Measurements from ENCODE around the gene MCU.

MCU gene

GRCh38 chr10:72924351-72924750 lies 232.4 kb downstream of the MCU start:
- H2BK12ac ChIP-seq (ENCODE audit: low read length in 2 of 2), result no peak overlapping the region
- no peak overlapping the region for H2BK15ac ChIP-seq (ENCODE audit: low read depth, poor library complexity, severe bottlenecking)
- H3K9me3 ChIP-seq (ENCODE audit: control insufficient read depth, low read length), result peaks cover 29% of the 10 kb centered on the region
- H4K91ac ChIP-seq (ENCODE audit: low read length), result no peak overlapping the region
- DNase-seq, result no peak
- no peak overlapping the region for H2BK5ac ChIP-seq (ENCODE audit: low read depth, low read length, poor library complexity, severe bottlenecking)
- peaks cover 0 to 3% of the 10 kb centered on the region in 2 experiments for H3K36me3 ChIP-seq (ENCODE audit: control insufficient read depth in 1 of 2, insufficient read depth in 2 of 2, low read depth in 1 of 2, low read length in 2 of 2)
- 95% methylated on average over 12 of the region's 13 CpGs for WGBS
- no peak overlapping the region for H3K18ac ChIP-seq (ENCODE audit: low read depth in 1 of 2, low read length in 2 of 2)
- H2AFZ ChIP-seq (ENCODE audit: low read depth, low read length), result no peak overlapping the region
- no peak overlapping the region for H3K23ac ChIP-seq (ENCODE audit: low read length in 2 of 2)
- no peak overlapping the region for H3K4ac ChIP-seq (ENCODE audit: low read depth in 1 of 2, low read length in 2 of 2)
- no peak overlapping the region for H2AK5ac ChIP-seq (ENCODE audit: low read length, severe bottlenecking)
- H3K4me3 ChIP-seq (ENCODE audit: insufficient read depth in 1 of 2, low read depth in 1 of 2, low read length in 2 of 2), result no peak overlapping the region
- H3K9ac ChIP-seq (ENCODE audit: low read length), result no peak overlapping the region
- H2BK120ac ChIP-seq (ENCODE audit: low read depth, low read length), result no peak overlapping the region
- H3K27ac ChIP-seq (ENCODE audit: low read length, poor library complexity, severe bottlenecking), result no peak overlapping the region
- H3K14ac ChIP-seq (ENCODE audit: low read length in 2 of 2), result no peak overlapping the region
- no peak overlapping the region for H4K8ac ChIP-seq (ENCODE audit: low read length)
- no peak overlapping the region for H3K4me2 ChIP-seq (ENCODE audit: low read length, poor library complexity, severe bottlenecking)
- no peaks in the 10 kb centered on the region for H3K27me3 ChIP-seq (ENCODE audit: control insufficient read depth in 1 of 2, insufficient read depth in 1 of 2, low read length in 2 of 2)
- no peaks in the 10 kb centered on the region for H3K79me1 ChIP-seq (replicated peaks; ENCODE audit: low read length, poor library complexity, severe bottlenecking)
- no peaks in the 10 kb centered on the region for H3K4me1 ChIP-seq (ENCODE audit: control insufficient read depth, insufficient read depth, low read depth, low read length)

DNA sequence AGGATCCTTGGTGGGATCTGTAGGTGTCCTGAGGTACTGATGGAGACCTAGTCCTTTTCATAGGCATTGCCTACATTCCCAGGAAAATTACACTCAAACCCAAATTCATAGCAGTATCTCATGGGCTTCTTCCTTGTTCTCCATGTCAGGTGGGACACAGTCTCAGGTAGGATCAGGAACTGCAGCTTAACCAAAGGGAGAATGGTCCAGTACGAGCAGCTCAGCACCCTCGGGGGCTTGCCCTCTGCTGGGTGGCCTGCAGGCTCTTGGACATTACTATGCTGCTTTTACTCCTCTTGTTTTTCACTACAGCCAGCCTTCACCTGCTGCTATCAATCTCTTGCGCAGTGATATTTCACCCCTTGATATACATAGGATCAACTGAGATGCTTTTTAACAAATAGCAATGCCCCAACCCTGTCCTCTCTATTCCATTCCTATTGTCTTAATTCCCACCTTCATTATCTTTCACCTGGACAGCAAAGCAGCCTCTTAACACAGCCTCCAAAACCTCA lies 234.1 kb downstream of the MCU start:
- no peak overlapping the region for H3K9ac ChIP-seq (ENCODE audit: low read length)
- peaks cover 18% of the 10 kb centered on the region for H3K9me3 ChIP-seq (ENCODE audit: control insufficient read depth, low read length)
- no peak overlapping the region for H2BK15ac ChIP-seq (ENCODE audit: low read depth, poor library complexity, severe bottlenecking)
- no peak overlapping the region for H2AFZ ChIP-seq (ENCODE audit: low read depth, low read length)
- no peak overlapping the region for H3K14ac ChIP-seq (ENCODE audit: low read length in 2 of 2)
- 86% methylated on average over 3 of the region's 3 CpGs for WGBS
- no peaks in the 10 kb centered on the region for H3K27me3 ChIP-seq (ENCODE audit: control insufficient read depth in 1 of 2, insufficient read depth in 1 of 2, low read length in 2 of 2)
- H4K91ac ChIP-seq (ENCODE audit: low read length), result no peak overlapping the region
- no peaks in the 10 kb centered on the region for H3K4me1 ChIP-seq (ENCODE audit: control insufficient read depth, insufficient read depth, low read depth, low read length)
- H4K8ac ChIP-seq (ENCODE audit: low read length), result no peak overlapping the region
- peaks cover 0 to 3% of the 10 kb centered on the region in 2 experiments for H3K36me3 ChIP-seq (ENCODE audit: control insufficient read depth in 1 of 2, insufficient read depth in 2 of 2, low read depth in 1 of 2, low read length in 2 of 2)
- no peak for DNase-seq
- H3K27ac ChIP-seq (ENCODE audit: low read length, poor library complexity, severe bottlenecking), result no peak overlapping the region
- no peak overlapping the region for H2BK120ac ChIP-seq (ENCODE audit: low read depth, low read length)
- no peak overlapping the region for H3K4me3 ChIP-seq (ENCODE audit: insufficient read depth in 1 of 2, low read depth in 1 of 2, low read length in 2 of 2)
- no peak overlapping the region for H2BK12ac ChIP-seq (ENCODE audit: low read length in 2 of 2)
- no peak overlapping the region for H3K4me2 ChIP-seq (ENCODE audit: low read length, poor library complexity, severe bottlenecking)
- no peak overlapping the region for H3K4ac ChIP-seq (ENCODE audit: low read depth in 1 of 2, low read length in 2 of 2)
- no peaks in the 10 kb centered on the region for H3K79me1 ChIP-seq (replicated peaks; ENCODE audit: low read length, poor library complexity, severe bottlenecking)
- no peak overlapping the region for H3K23ac ChIP-seq (ENCODE audit: low read length in 2 of 2)
- H3K18ac ChIP-seq (ENCODE audit: low read depth in 1 of 2, low read length in 2 of 2), result no peak overlapping the region
- H2BK5ac ChIP-seq (ENCODE audit: low read depth, low read length, poor library complexity, severe bottlenecking), result no peak overlapping the region
- H2AK5ac ChIP-seq (ENCODE audit: low read length, severe bottlenecking), result no peak overlapping the region

DNA sequence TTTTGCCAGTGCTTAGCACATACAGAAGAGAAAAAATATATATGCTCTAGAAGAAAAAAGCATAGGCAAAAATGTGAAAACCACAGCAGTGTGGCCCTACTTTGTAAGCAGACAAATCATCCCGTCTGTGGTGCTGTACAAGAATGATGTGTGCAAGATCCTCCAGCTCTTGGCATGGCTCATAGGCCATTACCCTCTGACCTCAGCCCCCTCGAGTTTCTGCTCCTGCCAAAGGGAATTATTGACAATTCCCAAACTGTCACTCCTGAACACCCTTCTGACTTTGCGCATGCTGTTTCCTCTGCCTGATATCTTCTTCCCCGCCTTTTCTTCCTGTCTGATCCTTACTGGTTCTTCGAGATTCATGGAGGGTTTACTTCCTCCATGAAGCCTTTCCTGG lies 235.5 kb downstream of the MCU start:
- no peak overlapping the region for H2BK15ac ChIP-seq (ENCODE audit: low read depth, poor library complexity, severe bottlenecking)
- no peak overlapping the region for H3K14ac ChIP-seq (ENCODE audit: low read length in 2 of 2)
- H3K27ac ChIP-seq (ENCODE audit: low read length, poor library complexity, severe bottlenecking), result no peak overlapping the region
- no peaks in the 10 kb centered on the region for H3K79me1 ChIP-seq (replicated peaks; ENCODE audit: low read length, poor library complexity, severe bottlenecking)
- H3K9ac ChIP-seq (ENCODE audit: low read length), result no peak overlapping the region
- H4K8ac ChIP-seq (ENCODE audit: low read length), result no peak overlapping the region
- no peak overlapping the region for H2BK5ac ChIP-seq (ENCODE audit: low read depth, low read length, poor library complexity, severe bottlenecking)
- no peak overlapping the region for H3K18ac ChIP-seq (ENCODE audit: low read depth in 1 of 2, low read length in 2 of 2)
- H3K36me3 ChIP-seq (ENCODE audit: control insufficient read depth in 1 of 2, insufficient read depth in 2 of 2, low read depth in 1 of 2, low read length in 2 of 2), result peaks cover 0 to 3% of the 10 kb centered on the region in 2 experiments
- H3K4me1 ChIP-seq (ENCODE audit: control insufficient read depth, insufficient read depth, low read depth, low read length), result no peaks in the 10 kb centered on the region
- H3K4me2 ChIP-seq (ENCODE audit: low read length, poor library complexity, severe bottlenecking), result no peak overlapping the region
- WGBS, result 53% methylated on average over 5 of the region's 5 CpGs
- no peaks in the 10 kb centered on the region for H3K27me3 ChIP-seq (ENCODE audit: control insufficient read depth in 1 of 2, insufficient read depth in 1 of 2, low read length in 2 of 2)
- no peak overlapping the region for H3K4me3 ChIP-seq (ENCODE audit: insufficient read depth in 1 of 2, low read depth in 1 of 2, low read length in 2 of 2)
- DNase-seq, result no peak
- no peak overlapping the region for H3K23ac ChIP-seq (ENCODE audit: low read length in 2 of 2)
- no peak overlapping the region for H2AFZ ChIP-seq (ENCODE audit: low read depth, low read length)
- no peak overlapping the region for H4K91ac ChIP-seq (ENCODE audit: low read length)
- peaks cover 7% of the 10 kb centered on the region for H3K9me3 ChIP-seq (ENCODE audit: control insufficient read depth, low read length)
- no peak overlapping the region for H2BK120ac ChIP-seq (ENCODE audit: low read depth, low read length)
- no peak overlapping the region for H2BK12ac ChIP-seq (ENCODE audit: low read length in 2 of 2)
- H3K4ac ChIP-seq (ENCODE audit: low read depth in 1 of 2, low read length in 2 of 2), result no peak overlapping the region
- no peak overlapping the region for H2AK5ac ChIP-seq (ENCODE audit: low read length, severe bottlenecking)

DNA sequence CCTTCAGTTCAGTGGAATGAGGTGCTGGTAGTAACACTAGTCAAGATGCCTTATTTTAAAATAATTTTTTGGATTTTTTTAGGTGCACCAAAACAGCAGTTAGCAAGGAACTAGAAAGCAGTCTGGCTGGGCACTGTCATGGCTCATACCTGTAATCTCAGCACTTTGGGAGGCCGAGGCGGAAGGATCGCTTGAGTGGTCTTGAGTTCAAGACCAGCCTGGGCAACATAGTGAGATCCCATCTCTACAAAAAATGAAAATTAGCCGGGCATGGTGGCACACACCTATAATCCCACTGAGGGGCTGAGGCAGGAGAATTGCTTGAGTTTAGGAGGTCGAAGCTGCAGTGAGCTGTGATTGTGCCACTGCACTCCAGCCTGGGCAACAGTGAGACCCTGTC lies 236.9 kb downstream of the MCU start:
- Histone ChIP-seq H3K79me1 (replicated peaks; ENCODE audit: low read length, poor library complexity, severe bottlenecking) (no peaks in the 10 kb centered on the region), H4K8ac (ENCODE audit: low read length) (no peak overlapping the region), H2BK120ac (ENCODE audit: low read depth, low read length) (no peak overlapping the region), H3K4me1 (ENCODE audit: control insufficient read depth, insufficient read depth, low read depth, low read length) (no peaks in the 10 kb centered on the region), H2BK5ac (ENCODE audit: low read depth, low read length, poor library complexity, severe bottlenecking) (no peak overlapping the region), H3K27ac (ENCODE audit: low read length, poor library complexity, severe bottlenecking) (no peak overlapping the region), H3K27me3 (ENCODE audit: control insufficient read depth in 1 of 2, insufficient read depth in 1 of 2, low read length in 2 of 2) (no peaks in the 10 kb centered on the region), H4K91ac (ENCODE audit: low read length) (no peak overlapping the region), H3K9me3 (ENCODE audit: control insufficient read depth, low read length) (no peaks in the 10 kb centered on the region), H2AK5ac (ENCODE audit: low read length, severe bottlenecking) (no peak overlapping the region), H3K14ac (ENCODE audit: low read length in 2 of 2) (no peak overlapping the region), H2BK15ac (ENCODE audit: low read depth, poor library complexity, severe bottlenecking) (no peak overlapping the region), H3K4ac (ENCODE audit: low read depth in 1 of 2, low read length in 2 of 2) (no peak overlapping the region), H3K18ac (ENCODE audit: low read depth in 1 of 2, low read length in 2 of 2) (no peak overlapping the region), H2BK12ac (ENCODE audit: low read length in 2 of 2) (no peak overlapping the region), H3K4me3 (ENCODE audit: insufficient read depth in 1 of 2, low read depth in 1 of 2, low read length in 2 of 2) (no peak overlapping the region), H2AFZ (ENCODE audit: low read depth, low read length) (no peak overlapping the region), H3K9ac (ENCODE audit: low read length) (no peak overlapping the region), H3K4me2 (ENCODE audit: low read length, poor library complexity, severe bottlenecking) (no peak overlapping the region), H3K36me3 (ENCODE audit: control insufficient read depth in 1 of 2, insufficient read depth in 2 of 2, low read depth in 1 of 2, low read length in 2 of 2) (peaks cover 0 to 3% of the 10 kb centered on the region in 2 experiments), H3K23ac (ENCODE audit: low read length in 2 of 2) (no peak overlapping the region)
- DNase-seq, result no peak
- 95% methylated on average over 5 of the region's 5 CpGs for WGBS

All from mesenchymal stem cell (in vitro differentiated cells and primary cell).